ENCODE measurements around the gene CDC42EP3. TPM values are rescaled to one million over a fixed set of nuclear protein-coding genes. Genes with fewer than 3 reads are reported as not detected.

The CDC42EP3 gene
- total RNA-seq, 1 donor = 136 TPM

- H3K4me1 ChIP-seq (ENCODE audit: insufficient read depth, low read length) = peaks cover 62% of the 10 kb centered on the region
- no peak overlapping the region for H3K27ac ChIP-seq (ENCODE audit: low read depth, low read length)
- no peaks in the 10 kb centered on the region for H3K36me3 ChIP-seq (ENCODE audit: insufficient read depth, low read length)
- DNase-seq (ENCODE audit: insufficient read length, low spot score, missing footprints) = no peak
- H3K79me2 ChIP-seq (ENCODE audit: insufficient read depth, low read length) = no peaks in the 10 kb centered on the region
- H2AFZ ChIP-seq (ENCODE audit: low read length) = no peak overlapping the region
- H3K4me2 ChIP-seq (ENCODE audit: insufficient read depth, low read length) = no peak overlapping the region
- H3K9me3 ChIP-seq (ENCODE audit: low read depth, low read length) = no peaks in the 10 kb centered on the region
- H4K20me1 ChIP-seq (ENCODE audit: insufficient read depth, low read length) = no peaks in the 10 kb centered on the region
- TF ChIP-seq, protein P1, sequence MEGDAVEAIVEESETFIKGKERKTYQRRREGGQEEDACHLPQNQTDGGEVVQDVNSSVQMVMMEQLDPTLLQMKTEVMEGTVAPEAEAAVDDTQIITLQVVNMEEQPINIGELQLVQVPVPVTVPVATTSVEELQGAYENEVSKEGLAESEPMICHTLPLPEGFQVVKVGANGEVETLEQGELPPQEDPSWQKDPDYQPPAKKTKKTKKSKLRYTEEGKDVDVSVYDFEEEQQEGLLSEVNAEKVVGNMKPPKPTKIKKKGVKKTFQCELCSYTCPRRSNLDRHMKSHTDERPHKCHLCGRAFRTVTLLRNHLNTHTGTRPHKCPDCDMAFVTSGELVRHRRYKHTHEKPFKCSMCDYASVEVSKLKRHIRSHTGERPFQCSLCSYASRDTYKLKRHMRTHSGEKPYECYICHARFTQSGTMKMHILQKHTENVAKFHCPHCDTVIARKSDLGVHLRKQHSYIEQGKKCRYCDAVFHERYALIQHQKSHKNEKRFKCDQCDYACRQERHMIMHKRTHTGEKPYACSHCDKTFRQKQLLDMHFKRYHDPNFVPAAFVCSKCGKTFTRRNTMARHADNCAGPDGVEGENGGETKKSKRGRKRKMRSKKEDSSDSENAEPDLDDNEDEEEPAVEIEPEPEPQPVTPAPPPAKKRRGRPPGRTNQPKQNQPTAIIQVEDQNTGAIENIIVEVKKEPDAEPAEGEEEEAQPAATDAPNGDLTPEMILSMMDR (IDR thresholded peaks at IDR 0.05; ENCODE audit: extremely low read depth, low read depth, low read length) = no peak
- no peaks in the 10 kb centered on the region for H3K27me3 ChIP-seq (ENCODE audit: insufficient read depth, low read length)
- H3K4me3 ChIP-seq (ENCODE audit: insufficient read depth, low read length) = no peak overlapping the region
These were observed 39.1 kb downstream of the CDC42EP3 start for GRCh38 chr2:37632310-37632709.

DNA sequence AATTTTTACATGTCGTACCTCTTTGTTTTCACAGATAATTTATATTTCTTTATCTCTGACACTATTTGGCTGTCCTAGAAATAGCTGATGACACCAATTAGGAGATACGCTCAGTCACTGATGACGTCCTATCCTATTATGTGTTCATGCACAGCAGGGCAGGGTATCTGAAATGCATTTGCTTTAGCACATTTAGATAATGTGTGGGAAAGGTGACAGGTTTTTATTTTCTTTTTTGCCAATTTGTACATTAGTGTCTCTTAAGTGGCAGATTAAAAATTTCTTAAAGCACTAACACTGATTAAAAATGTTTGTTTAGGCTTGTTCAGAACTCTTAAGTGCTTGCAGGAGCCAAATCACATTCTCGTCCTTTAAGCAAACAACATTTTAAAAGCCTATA lies 39.7 kb downstream of the CDC42EP3 start:
- H3K4me2 ChIP-seq (ENCODE audit: insufficient read depth, low read length) = no peak overlapping the region
- H2AFZ ChIP-seq (ENCODE audit: low read length) = no peak overlapping the region
- DNase-seq (ENCODE audit: insufficient read length, low spot score, missing footprints) = no peak
- TF ChIP-seq, protein P1 (IDR thresholded peaks at IDR 0.05; ENCODE audit: extremely low read depth, low read depth, low read length) = no peak
- no peaks in the 10 kb centered on the region for H3K27me3 ChIP-seq (ENCODE audit: insufficient read depth, low read length)
- H3K27ac ChIP-seq (ENCODE audit: low read depth, low read length) = no peak overlapping the region
- no peaks in the 10 kb centered on the region for H3K9me3 ChIP-seq (ENCODE audit: low read depth, low read length)
- peaks cover 62% of the 10 kb centered on the region for H3K4me1 ChIP-seq (ENCODE audit: insufficient read depth, low read length)
- H4K20me1 ChIP-seq (ENCODE audit: insufficient read depth, low read length) = no peaks in the 10 kb centered on the region
- H3K4me3 ChIP-seq (ENCODE audit: insufficient read depth, low read length) = no peak overlapping the region
- H3K79me2 ChIP-seq (ENCODE audit: insufficient read depth, low read length) = no peaks in the 10 kb centered on the region
- H3K36me3 ChIP-seq (ENCODE audit: insufficient read depth, low read length) = no peaks in the 10 kb centered on the region

DNA sequence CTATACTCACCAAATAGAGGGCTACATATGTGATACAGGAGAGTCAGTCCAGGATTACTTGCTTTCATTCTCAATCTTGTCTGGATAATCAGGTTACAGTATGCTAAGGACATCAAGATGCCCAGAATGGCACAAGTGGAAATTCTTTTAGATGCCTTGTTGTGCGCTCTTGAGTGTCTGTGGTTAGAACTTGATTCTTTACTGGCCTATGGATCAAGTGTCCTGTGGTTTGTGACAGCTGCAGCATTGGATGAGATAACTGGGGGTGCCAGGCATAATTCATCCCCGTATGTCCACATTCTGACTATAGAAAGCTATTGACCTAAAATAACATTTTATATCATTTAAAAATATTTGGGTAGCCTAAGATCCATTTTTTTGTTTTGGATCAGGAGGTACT lies 40.1 kb downstream of the CDC42EP3 start:
- H3K4me3 ChIP-seq (ENCODE audit: insufficient read depth, low read length) = no peak overlapping the region
- peaks cover 65% of the 10 kb centered on the region for H3K4me1 ChIP-seq (ENCODE audit: insufficient read depth, low read length)
- no peak overlapping the region for H2AFZ ChIP-seq (ENCODE audit: low read length)
- no peaks in the 10 kb centered on the region for H4K20me1 ChIP-seq (ENCODE audit: insufficient read depth, low read length)
- H3K4me2 ChIP-seq (ENCODE audit: insufficient read depth, low read length) = no peak overlapping the region
- no peaks in the 10 kb centered on the region for H3K27me3 ChIP-seq (ENCODE audit: insufficient read depth, low read length)
- H3K79me2 ChIP-seq (ENCODE audit: insufficient read depth, low read length) = no peaks in the 10 kb centered on the region
- H3K9me3 ChIP-seq (ENCODE audit: low read depth, low read length) = no peaks in the 10 kb centered on the region
- H3K27ac ChIP-seq (ENCODE audit: low read depth, low read length) = peak overlapping the region; percentile 93
- H3K36me3 ChIP-seq (ENCODE audit: insufficient read depth, low read length) = no peaks in the 10 kb centered on the region
- DNase-seq (ENCODE audit: insufficient read length, low spot score, missing footprints) = no peak
- TF ChIP-seq, protein P1 (IDR thresholded peaks at IDR 0.05; ENCODE audit: extremely low read depth, low read depth, low read length) = no peak

GRCh38 chr2:37630776-37631175 lies 40.7 kb downstream of the CDC42EP3 start:
- H3K27ac ChIP-seq (ENCODE audit: low read depth, low read length) = peak overlapping the region; percentile 93
- no peak overlapping the region for H2AFZ ChIP-seq (ENCODE audit: low read length)
- H3K9me3 ChIP-seq (ENCODE audit: low read depth, low read length) = no peaks in the 10 kb centered on the region
- H3K4me2 ChIP-seq (ENCODE audit: insufficient read depth, low read length) = no peak overlapping the region
- no peaks in the 10 kb centered on the region for H3K27me3 ChIP-seq (ENCODE audit: insufficient read depth, low read length)
- H4K20me1 ChIP-seq (ENCODE audit: insufficient read depth, low read length) = no peaks in the 10 kb centered on the region
- H3K4me1 ChIP-seq (ENCODE audit: insufficient read depth, low read length) = peaks cover 67% of the 10 kb centered on the region
- H3K36me3 ChIP-seq (ENCODE audit: insufficient read depth, low read length) = no peaks in the 10 kb centered on the region
- H3K4me3 ChIP-seq (ENCODE audit: insufficient read depth, low read length) = no peak overlapping the region
- TF ChIP-seq, protein P1 (IDR thresholded peaks at IDR 0.05; ENCODE audit: extremely low read depth, low read depth, low read length) = no peak
- no peaks in the 10 kb centered on the region for H3K79me2 ChIP-seq (ENCODE audit: insufficient read depth, low read length)
- DNase-seq (ENCODE audit: insufficient read length, low spot score, missing footprints) = no peak

Data from osteoblast (primary cell).